ENCODE data around the gene SHMT1.

SHMT1 gene

GRCh38 chr17:18321309-18321708 lies 42.0 kb downstream of the SHMT1 start:
- H3K36me3 ChIP-seq (replicated peaks) = peaks cover 22% of the 10 kb centered on the region
- in situ Hi-C loops (cut with HindIII; ENCODE audit: low pct_ligation_motif_present, low sequenced_read_pairs) = no loop called here
- H3K4me3 ChIP-seq (ENCODE audit: low read depth, low read length) = no peak overlapping the region
- H3K27ac ChIP-seq = no peak overlapping the region
- peak; percentile 43 for TF ChIP-seq CTCF (IDR thresholded peaks at IDR 0.05; ENCODE audit: low read depth, low read length, missing control alignments)
- no peak for DNase-seq
- no peaks in the 10 kb centered on the region for H3K27me3 ChIP-seq (replicated peaks)

GRCh38 chr17:18320301-18320700 lies 43.0 kb downstream of the SHMT1 start:
- Histone ChIP-seq H3K36me3 (replicated peaks) (peaks cover 20% of the 10 kb centered on the region), H3K4me3 (ENCODE audit: low read depth, low read length) (no peak overlapping the region), H3K27me3 (replicated peaks) (no peaks in the 10 kb centered on the region), H3K27ac (no peak overlapping the region)
- in situ Hi-C loops (cut with HindIII; ENCODE audit: low pct_ligation_motif_present, low sequenced_read_pairs) = no loop called here
- TF ChIP-seq CTCF (IDR thresholded peaks at IDR 0.05; ENCODE audit: low read depth, low read length, missing control alignments) = no peak
- no peak for DNase-seq

GRCh38 chr17:18319604-18320256 lies 43.6 kb downstream of the SHMT1 start:
- peak; percentile 50 for DNase-seq
- Histone ChIP-seq H3K27me3 (replicated peaks) (no peaks in the 10 kb centered on the region), H3K36me3 (replicated peaks) (peaks cover 20% of the 10 kb centered on the region), H3K27ac (no peak overlapping the region), H3K4me3 (ENCODE audit: low read depth, low read length) (no peak overlapping the region)
- TF ChIP-seq CTCF (IDR thresholded peaks at IDR 0.05; ENCODE audit: low read depth, low read length, missing control alignments) = peak; percentile 59
- in situ Hi-C loops (cut with HindIII; ENCODE audit: low pct_ligation_motif_present, low sequenced_read_pairs) = no loop called here

GRCh38 chr17:18318771-18319450 lies 44.4 kb downstream of the SHMT1 start:
- peaks cover 12% of the 10 kb centered on the region for H3K36me3 ChIP-seq (replicated peaks)
- DNase-seq = no peak
- no peaks in the 10 kb centered on the region for H3K27me3 ChIP-seq (replicated peaks)
- TF ChIP-seq CTCF (IDR thresholded peaks at IDR 0.05; ENCODE audit: low read depth, low read length, missing control alignments) = no peak
- no peak overlapping the region for H3K4me3 ChIP-seq (ENCODE audit: low read depth, low read length)
- H3K27ac ChIP-seq = no peak overlapping the region
- in situ Hi-C loops (cut with HindIII; ENCODE audit: low pct_ligation_motif_present, low sequenced_read_pairs) = no loop called here

GRCh38 chr17:18318117-18318516 lies 45.2 kb downstream of the SHMT1 start:
- H3K36me3 ChIP-seq (replicated peaks) = peaks cover 5% of the 10 kb centered on the region
- no peak for TF ChIP-seq CTCF (IDR thresholded peaks at IDR 0.05; ENCODE audit: low read depth, low read length, missing control alignments)
- DNase-seq = no peak
- H3K27ac ChIP-seq = no peak overlapping the region
- H3K27me3 ChIP-seq (replicated peaks) = no peaks in the 10 kb centered on the region
- H3K4me3 ChIP-seq (ENCODE audit: low read depth, low read length) = no peak overlapping the region
- in situ Hi-C loops (cut with HindIII; ENCODE audit: low pct_ligation_motif_present, low sequenced_read_pairs) = no loop called here
